ENCODE data around the gene COL1A2. TPM values are rescaled to one million over a fixed set of nuclear protein-coding genes. Genes with fewer than 3 reads are reported as not detected.

Gene COL1A2
- total RNA-seq, 1 experiment from 2014 or later, result 42.1 TPM

DNA sequence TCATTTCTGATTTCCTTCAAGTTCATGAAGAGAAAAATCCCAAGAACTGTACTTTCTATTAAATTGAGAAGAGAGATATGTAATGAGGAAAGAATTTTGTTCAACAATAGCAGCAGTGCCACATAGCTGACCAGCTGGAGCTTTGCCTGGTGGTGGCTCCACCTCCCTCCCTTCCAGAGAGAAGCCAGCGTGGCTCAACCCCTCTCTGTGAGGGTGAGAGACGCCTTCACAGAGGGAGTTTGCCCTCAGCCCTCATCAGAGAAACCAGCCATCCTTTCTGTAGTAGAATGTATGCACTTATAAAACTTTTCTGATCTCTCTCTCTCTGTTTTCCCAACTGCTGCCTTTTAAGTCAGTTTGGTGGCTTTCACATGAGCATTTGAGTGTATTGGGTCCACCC, 20.5 kb upstream of the COL1A2 start:
- Histone ChIP-seq H2BK12ac (ENCODE audit: insufficient read length, low read depth, low read length) (no peak overlapping the region), H4K91ac (ENCODE audit: insufficient read length, low read depth, low read length) (no peak overlapping the region), H3K9me3 (ENCODE audit: control insufficient read depth, low read depth, low read length) (no peaks in the 10 kb centered on the region), H4K5ac (ENCODE audit: insufficient read length, low read depth, low read length) (no peak overlapping the region), H2BK5ac (ENCODE audit: insufficient read length, low read length) (no peak overlapping the region), H4K20me1 (ENCODE audit: control insufficient read depth, insufficient read depth, insufficient read length) (no peaks in the 10 kb centered on the region), H3K79me1 (ENCODE audit: insufficient read depth, low read depth, low read length, poor library complexity, severe bottlenecking) (no peaks in the 10 kb centered on the region), H3K18ac (ENCODE audit: insufficient read length, low read depth, low read length) (no peak overlapping the region), H3K4ac (ENCODE audit: low read depth, low read length) (no peak overlapping the region), H3K27me3 (ENCODE audit: insufficient read depth, low read length) (no peaks in the 10 kb centered on the region), H3K79me2 (ENCODE audit: insufficient read depth, low read length) (no peaks in the 10 kb centered on the region), H4K8ac (replicated peaks; ENCODE audit: insufficient read length, low read depth, low read length) (no peak overlapping the region), H3K27ac (ENCODE audit: insufficient read length, low read depth, low read length) (no peak overlapping the region), H3K23ac (ENCODE audit: insufficient read length, low read depth, low read length) (no peak overlapping the region), H3K14ac (ENCODE audit: insufficient read depth, low read length) (no peak overlapping the region), H2BK15ac (ENCODE audit: low read depth, low read length) (no peak overlapping the region), H3K9ac (ENCODE audit: extremely low read depth, insufficient read length, low read length) (no peak overlapping the region), H3K4me2 (ENCODE audit: insufficient read depth, insufficient read length, low read length) (no peak overlapping the region), H3T11ph (ENCODE audit: low read length) (no peak overlapping the region), H2AK5ac (ENCODE audit: insufficient read length, low read length) (no peak overlapping the region), H2BK20ac (ENCODE audit: low read depth, low read length, poor library complexity, severe bottlenecking) (no peak overlapping the region), H3K23me2 (ENCODE audit: insufficient read length, low read depth, low read length, poor library complexity, severe bottlenecking) (no peaks in the 10 kb centered on the region), H2BK120ac (ENCODE audit: low read depth, low read length, poor library complexity, severe bottlenecking) (no peak overlapping the region), H3K56ac (ENCODE audit: insufficient read length, low read depth, low read length) (no peak overlapping the region), H3K4me1 (ENCODE audit: insufficient read depth, low read length) (peaks cover 5% of the 10 kb centered on the region; the same call in 1 of the 2 replicates), H2AFZ (ENCODE audit: low read length) (no peak overlapping the region)
- no CpG with 5 or more reads among the region's 2 CpGs for WGBS (ENCODE audit: extremely low coverage, insufficient read length, low lambda C conversion rate)
- no peak overlapping the region; a peak in 1 of 7 replicates for H3K27ac Mint-ChIP-seq
- TF ChIP-seq, protein P1, sequence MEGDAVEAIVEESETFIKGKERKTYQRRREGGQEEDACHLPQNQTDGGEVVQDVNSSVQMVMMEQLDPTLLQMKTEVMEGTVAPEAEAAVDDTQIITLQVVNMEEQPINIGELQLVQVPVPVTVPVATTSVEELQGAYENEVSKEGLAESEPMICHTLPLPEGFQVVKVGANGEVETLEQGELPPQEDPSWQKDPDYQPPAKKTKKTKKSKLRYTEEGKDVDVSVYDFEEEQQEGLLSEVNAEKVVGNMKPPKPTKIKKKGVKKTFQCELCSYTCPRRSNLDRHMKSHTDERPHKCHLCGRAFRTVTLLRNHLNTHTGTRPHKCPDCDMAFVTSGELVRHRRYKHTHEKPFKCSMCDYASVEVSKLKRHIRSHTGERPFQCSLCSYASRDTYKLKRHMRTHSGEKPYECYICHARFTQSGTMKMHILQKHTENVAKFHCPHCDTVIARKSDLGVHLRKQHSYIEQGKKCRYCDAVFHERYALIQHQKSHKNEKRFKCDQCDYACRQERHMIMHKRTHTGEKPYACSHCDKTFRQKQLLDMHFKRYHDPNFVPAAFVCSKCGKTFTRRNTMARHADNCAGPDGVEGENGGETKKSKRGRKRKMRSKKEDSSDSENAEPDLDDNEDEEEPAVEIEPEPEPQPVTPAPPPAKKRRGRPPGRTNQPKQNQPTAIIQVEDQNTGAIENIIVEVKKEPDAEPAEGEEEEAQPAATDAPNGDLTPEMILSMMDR (conservative IDR thresholded peaks at IDR 0.05), result no peak
- no peak overlapping the region for H3K4me3 Mint-ChIP-seq
- no peaks in the 10 kb centered on the region; a peak in 1 of 5 replicates for H3K9me3 Mint-ChIP-seq
- H3K36me3 Mint-ChIP-seq (ENCODE audit: insufficient read depth in 1 of 3, low read depth in 3 of 3), result no peaks in the 10 kb centered on the region; a peak in 1 of 7 replicates
- no peaks in the 10 kb centered on the region for H3K27me3 Mint-ChIP-seq (ENCODE audit: low read depth)
- peak; percentile 50 for DNase-seq
- H3K4me1 Mint-ChIP-seq, result peaks cover 20 to 24% of the 10 kb centered on the region in 2 experiments

All from H9 (cell line).